ENCODE results near the gene AK5. TPM values are rescaled to one million over a fixed set of nuclear protein-coding genes. Genes with fewer than 3 reads are reported as not detected.
A peak's percentile ranks its signal among the peaks of the same experiment; 100 is the strongest.

Gene AK5
- total RNA-seq, 2 donors from 2014 or later: 4.4 to 7.2 TPM

DNA sequence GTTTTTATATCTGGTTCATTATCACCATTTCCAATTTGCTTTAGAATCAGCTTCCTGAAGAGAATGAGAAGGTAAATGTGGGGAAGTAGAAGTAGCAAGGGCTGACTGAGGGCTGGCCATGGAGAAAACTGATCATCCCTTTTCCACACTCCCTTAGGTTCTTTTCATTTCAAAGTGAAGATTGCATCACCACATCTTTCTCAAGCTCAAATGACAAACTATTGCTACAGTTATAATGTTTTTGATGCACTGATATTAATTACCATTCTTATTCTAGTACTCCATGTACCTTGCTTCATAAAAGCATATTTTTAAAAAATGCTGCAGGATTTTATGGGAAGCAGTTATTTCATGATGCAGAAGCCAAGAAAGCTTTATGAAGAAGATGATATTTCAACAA lies 7.9 kb upstream of the AK5 start:
- H3K4me3 Mint-ChIP-seq: no peak overlapping the region
- peaks cover 6% of the 10 kb centered on the region for H3K4me1 Mint-ChIP-seq (ENCODE audit: low read depth)
- ATAC-seq (replicated peaks in 1 of 2) (no peak), DNase-seq (no peak)
- no peaks in the 10 kb centered on the region for H3K27me3 Mint-ChIP-seq (ENCODE audit: low read depth)
- no peaks in the 10 kb centered on the region for H3K36me3 Mint-ChIP-seq (ENCODE audit: insufficient read depth in 2 of 2)
- peaks cover 0 to 1% of the 10 kb centered on the region in 2 donors for H3K9me3 Mint-ChIP-seq
- H3K27ac Mint-ChIP-seq: no peak overlapping the region

DNA sequence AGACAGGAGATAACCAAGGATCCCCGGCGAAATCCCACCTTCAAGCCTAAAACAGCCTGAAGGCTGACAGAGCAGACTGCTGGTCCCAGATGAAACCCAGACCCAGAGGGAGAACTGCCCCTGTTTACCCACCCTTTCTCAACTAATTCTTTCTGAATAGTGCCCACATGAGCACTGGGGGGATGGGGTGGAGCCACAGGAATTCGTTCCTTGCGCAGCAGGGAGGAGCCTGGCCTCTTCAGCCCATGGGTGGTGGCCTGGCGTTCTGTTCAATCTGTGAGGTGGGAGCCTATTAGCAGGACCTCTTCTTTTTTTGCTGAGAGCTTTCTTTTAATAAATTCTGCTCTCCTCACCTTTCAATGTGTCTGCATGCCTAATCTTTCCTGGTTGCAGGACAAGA lies 6.6 kb upstream of the AK5 start:
- Mint-ChIP-seq H3K27ac (no peak overlapping the region), H3K9me3 (peaks cover 0 to 1% of the 10 kb centered on the region in 2 donors), H3K4me1 (ENCODE audit: low read depth) (peaks cover 13% of the 10 kb centered on the region)

DNA sequence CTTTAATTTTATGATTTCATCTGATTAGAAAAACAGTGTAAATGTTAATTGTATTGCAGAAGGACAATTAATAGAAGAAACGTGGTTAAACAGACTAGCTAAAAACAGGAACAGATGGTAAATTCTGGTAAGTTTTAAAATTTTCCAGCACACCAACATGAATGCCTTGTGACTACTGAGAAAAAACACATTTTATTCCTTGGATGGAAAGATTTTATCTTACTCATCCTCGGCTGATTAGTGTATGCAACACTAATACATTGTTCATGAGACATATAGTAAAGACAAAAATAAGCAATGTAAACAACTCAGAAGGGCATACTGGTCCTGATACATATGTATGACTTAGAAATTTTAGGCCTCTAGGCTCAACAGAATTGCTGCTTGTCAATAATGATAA lies 4.9 kb upstream of the AK5 start:
- H3K4me3 Mint-ChIP-seq: no peak overlapping the region
- no peak for ATAC-seq (replicated peaks in 1 of 2)
- peaks cover 0 to 1% of the 10 kb centered on the region in 2 donors for H3K9me3 Mint-ChIP-seq
- peaks cover 22% of the 10 kb centered on the region for H3K4me1 Mint-ChIP-seq (ENCODE audit: low read depth)
- no peaks in the 10 kb centered on the region for H3K36me3 Mint-ChIP-seq (ENCODE audit: insufficient read depth in 2 of 2)
- no peak overlapping the region for H3K27ac Mint-ChIP-seq
- H3K27me3 Mint-ChIP-seq (ENCODE audit: low read depth): no peaks in the 10 kb centered on the region
- no peak for DNase-seq

More for the DNA sequence above, 6.6 kb upstream of the AK5 start:
- no peak overlapping the region for H3K4me3 Mint-ChIP-seq
- DNase-seq (no peak), ATAC-seq (replicated peaks in 1 of 2) (no peak)
- H3K27me3 Mint-ChIP-seq (ENCODE audit: low read depth): no peaks in the 10 kb centered on the region
- H3K36me3 Mint-ChIP-seq (ENCODE audit: insufficient read depth in 2 of 2): no peaks in the 10 kb centered on the region

DNA sequence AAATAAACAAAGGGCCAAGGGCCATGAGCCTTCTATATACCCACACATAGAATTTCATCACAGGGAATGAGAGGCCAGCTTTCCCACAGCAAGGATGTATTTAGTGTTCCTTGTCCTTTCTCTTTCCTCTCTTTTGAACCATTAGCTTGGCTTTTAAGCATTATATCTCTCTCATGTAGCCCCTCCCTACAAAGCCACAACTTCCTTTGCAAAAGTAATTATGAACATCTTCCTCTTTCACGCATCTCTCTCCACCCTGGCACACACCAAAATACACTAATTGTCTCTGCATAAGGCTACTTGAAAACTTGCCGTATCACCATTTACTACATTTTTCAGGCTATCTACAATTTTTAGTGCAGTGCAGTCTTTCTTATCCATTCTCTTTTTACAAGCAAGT lies 1.9 kb upstream of the AK5 start:
- Mint-ChIP-seq H3K4me1 (ENCODE audit: low read depth) (peaks cover 30% of the 10 kb centered on the region), H3K27ac (no peak overlapping the region), H3K27me3 (ENCODE audit: low read depth) (no peaks in the 10 kb centered on the region), H3K4me3 (peak overlapping the region in 1 of 2 donors; percentile 28), H3K9me3 (peaks cover 0 to 1% of the 10 kb centered on the region in 2 donors), H3K36me3 (ENCODE audit: insufficient read depth in 2 of 2) (no peaks in the 10 kb centered on the region)
- DNase-seq (no peak), ATAC-seq (replicated peaks in 1 of 2) (no peak)

DNA sequence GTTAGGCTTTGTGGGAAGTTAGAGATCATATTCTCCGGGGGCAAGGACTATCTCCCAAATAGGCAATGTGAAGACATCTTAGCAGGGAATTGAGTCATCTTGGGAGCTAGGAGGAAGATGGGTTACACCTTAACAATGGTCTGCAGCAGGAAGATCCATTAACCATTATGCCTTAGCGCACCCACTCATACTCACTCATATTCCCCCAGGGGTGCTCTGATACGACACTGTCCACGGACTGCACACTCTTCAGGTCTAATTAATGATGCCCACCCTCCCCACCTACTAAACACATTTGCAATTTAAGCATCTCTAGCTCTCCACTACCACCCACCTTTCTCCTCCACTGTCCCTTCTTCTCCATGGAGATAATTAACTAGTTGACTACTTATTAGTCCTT lies 857 bp upstream of the AK5 start:
- DNase-seq (no peak), ATAC-seq (replicated peaks in 1 of 2) (no peak)
- H3K36me3 Mint-ChIP-seq (ENCODE audit: insufficient read depth in 2 of 2): no peaks in the 10 kb centered on the region
- H3K27ac Mint-ChIP-seq: peak overlapping the region; percentile 74
- H3K4me1 Mint-ChIP-seq (ENCODE audit: low read depth): peaks cover 30% of the 10 kb centered on the region
- peak overlapping the region; percentile 66 to 72 for H3K4me3 Mint-ChIP-seq
- H3K27me3 Mint-ChIP-seq (ENCODE audit: low read depth): no peaks in the 10 kb centered on the region
- H3K9me3 Mint-ChIP-seq: peaks cover 0 to 1% of the 10 kb centered on the region in 2 donors

DNA sequence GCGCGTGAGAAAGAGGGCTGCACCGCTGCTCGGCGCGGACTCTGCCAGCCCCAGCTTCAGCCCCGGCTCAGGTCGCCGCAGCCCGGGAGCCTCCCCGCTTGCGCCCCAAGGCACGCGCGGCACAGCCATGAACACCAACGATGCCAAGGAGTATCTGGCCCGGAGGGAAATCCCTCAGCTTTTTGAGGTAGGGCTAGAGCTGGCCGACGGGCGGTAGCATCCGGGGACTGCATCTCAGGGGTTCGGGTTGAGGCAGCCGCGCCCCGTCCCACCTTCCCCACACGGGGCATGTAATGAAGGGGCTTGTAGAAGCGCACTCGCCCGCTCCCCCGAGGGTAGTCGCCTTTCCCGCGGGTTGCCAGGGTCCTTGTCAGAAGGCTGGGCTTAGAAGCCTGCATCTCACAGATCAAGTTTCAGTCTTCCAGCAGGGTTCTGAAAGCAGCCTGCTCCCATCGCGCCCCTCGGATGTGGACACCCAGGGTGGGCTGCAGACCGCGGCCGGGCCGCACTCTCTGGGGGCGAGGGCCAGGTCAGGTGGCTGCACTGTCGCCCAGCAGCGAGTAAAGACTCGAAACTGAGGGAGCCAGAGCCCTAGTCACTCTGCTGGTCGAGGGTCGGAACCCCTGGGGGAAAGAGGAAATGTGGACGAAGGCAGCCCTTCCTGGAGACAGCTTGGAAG lies 507 bp downstream of the AK5 start:
- H3K4me3 Mint-ChIP-seq: peak overlapping the region; percentile 79 to 85

DNA sequence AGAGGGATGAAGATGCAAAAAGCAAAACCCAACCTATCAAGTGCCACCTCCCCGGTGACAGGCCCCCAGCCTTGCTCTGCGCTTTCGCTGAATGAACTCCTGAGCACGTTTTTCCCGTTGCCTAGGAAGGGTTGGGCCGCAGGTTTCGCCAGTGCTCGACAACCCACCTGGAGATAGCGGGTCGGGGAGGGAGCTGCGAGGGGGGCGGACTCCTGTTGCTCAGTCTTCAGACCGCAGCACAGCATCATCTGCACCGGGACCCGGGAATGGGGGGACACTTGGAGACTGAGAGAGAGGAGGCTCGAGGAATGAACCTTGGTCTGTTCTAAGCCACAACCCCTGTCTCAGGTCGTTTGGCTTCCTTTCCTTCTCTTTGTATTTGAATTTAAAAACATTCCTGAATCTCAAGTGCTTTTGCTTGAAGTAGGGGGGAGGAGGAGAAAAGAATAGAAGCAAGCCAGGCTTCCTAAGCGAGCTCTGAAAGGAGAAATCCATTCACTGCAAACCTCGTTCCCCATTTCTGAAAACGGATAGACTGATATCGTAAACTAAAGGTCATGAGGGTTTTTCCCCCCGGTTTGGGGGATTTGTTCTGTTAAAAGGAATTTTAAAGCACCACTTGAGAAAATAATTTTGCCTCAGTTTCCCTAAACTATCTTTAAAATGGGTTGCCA lies 1.2 kb downstream of the AK5 start:
- Mint-ChIP-seq H3K4me1 (ENCODE audit: low read depth) (peaks cover 30% of the 10 kb centered on the region), H3K36me3 (ENCODE audit: insufficient read depth in 2 of 2) (no peaks in the 10 kb centered on the region), H3K27ac (no peak overlapping the region), H3K27me3 (ENCODE audit: low read depth) (no peaks in the 10 kb centered on the region), H3K9me3 (no peaks in the 10 kb centered on the region), H3K4me3 (peak overlapping the region; percentile 79 to 85)
- DNase-seq: peak; percentile 11 to 31
- ATAC-seq (replicated peaks in 1 of 2): peak; percentile 7 to 11

More for the DNA sequence above, 507 bp downstream of the AK5 start:
- DNase-seq (peak; percentile 54), ATAC-seq (replicated peaks in 1 of 2) (peak; percentile 73 to 74)
- H3K27ac Mint-ChIP-seq: no peak overlapping the region
- H3K9me3 Mint-ChIP-seq: no peaks in the 10 kb centered on the region
- no peaks in the 10 kb centered on the region for H3K27me3 Mint-ChIP-seq (ENCODE audit: low read depth)
- no peaks in the 10 kb centered on the region for H3K36me3 Mint-ChIP-seq (ENCODE audit: insufficient read depth in 2 of 2)
- H3K4me1 Mint-ChIP-seq (ENCODE audit: low read depth): peaks cover 30% of the 10 kb centered on the region

DNA sequence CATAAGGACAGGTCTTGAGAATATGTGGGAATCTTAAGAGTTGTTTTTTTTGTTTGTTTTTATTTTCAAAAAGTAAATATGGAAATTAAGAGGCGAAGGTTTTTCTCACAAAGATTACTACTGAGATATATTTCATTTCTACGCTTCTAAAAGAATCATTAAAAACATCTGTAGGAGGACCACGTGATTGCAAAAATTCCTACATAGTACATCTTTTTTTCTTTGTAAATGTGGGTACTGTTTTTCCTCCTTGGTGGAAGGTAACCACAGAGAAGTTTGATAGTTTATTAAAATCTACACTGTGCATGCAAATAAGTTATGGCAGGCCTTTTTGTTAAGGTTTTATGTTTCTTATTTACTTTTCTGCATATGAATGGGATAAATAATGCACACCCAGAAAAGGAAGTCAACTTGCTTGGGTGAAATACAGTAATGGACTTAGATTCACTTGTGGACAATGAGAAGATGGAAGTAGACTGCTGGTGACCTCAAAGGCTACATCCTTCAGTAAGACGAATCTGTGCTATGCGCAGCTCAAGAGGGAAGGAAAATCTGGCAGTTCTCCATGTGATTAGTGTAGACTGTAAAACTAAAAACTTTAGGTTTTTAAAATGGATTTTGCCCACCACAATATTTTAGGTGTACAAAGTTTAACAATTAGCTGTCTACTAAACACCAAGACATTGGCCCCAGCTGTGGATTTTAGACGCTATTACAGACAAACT lies 2.0 kb downstream of the AK5 start:
- Mint-ChIP-seq H3K36me3 (ENCODE audit: insufficient read depth in 2 of 2) (no peaks in the 10 kb centered on the region), H3K4me1 (ENCODE audit: low read depth) (peaks cover 30% of the 10 kb centered on the region), H3K4me3 (peak overlapping the region; percentile 12 to 85), H3K27me3 (ENCODE audit: low read depth) (no peaks in the 10 kb centered on the region), H3K9me3 (no peaks in the 10 kb centered on the region), H3K27ac (no peak overlapping the region)
- DNase-seq (no peak), ATAC-seq (replicated peaks in 1 of 2) (no peak)

DNA sequence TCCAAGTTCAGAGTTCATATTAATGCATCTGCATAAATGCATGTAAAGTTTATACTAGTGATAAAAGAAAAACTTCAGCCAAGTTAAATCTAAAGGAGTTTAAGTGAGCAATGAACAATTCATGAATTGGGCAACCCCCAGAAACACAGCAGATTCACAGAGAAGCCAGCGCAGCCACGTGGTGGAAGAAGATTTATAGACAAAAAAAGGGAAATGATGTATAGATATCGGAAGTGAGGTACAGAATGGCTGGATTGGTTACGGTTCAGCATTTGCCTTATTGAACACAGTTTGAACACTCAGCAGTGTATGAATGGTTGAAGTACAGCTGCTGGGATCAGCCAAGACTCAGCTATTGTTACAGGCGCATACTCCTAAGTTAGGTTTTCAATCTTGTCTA lies 5.7 kb downstream of the AK5 start:
- peaks cover 9% of the 10 kb centered on the region for H3K4me1 Mint-ChIP-seq (ENCODE audit: low read depth)
- H3K9me3 Mint-ChIP-seq: no peaks in the 10 kb centered on the region
- no peak for ATAC-seq (replicated peaks in 1 of 2)
- no peaks in the 10 kb centered on the region for H3K27me3 Mint-ChIP-seq (ENCODE audit: low read depth)
- H3K4me3 Mint-ChIP-seq: no peak overlapping the region
- no peak for DNase-seq
- H3K36me3 Mint-ChIP-seq (ENCODE audit: insufficient read depth in 2 of 2): no peaks in the 10 kb centered on the region
- H3K27ac Mint-ChIP-seq: no peak overlapping the region

DNA sequence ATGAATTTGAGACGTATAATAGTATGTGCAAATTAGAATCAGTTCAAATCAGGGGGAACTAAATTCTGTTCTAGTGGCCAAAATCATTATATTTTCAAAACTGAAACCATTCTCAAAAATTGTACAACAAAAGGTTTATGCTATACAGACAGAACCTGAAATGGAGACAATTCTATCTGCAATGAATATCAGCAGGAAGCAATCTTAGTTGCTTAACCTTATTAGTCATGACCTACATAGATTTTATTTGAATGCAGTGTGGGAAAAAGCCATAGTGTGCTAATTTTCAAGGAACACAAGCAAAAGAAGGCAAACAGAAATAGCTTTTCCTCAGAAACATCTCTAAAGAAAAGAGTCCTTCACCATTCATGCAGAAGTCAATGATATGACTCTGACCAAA lies 6.5 kb downstream of the AK5 start:
- no peaks in the 10 kb centered on the region for H3K9me3 Mint-ChIP-seq
- DNase-seq (no peak), ATAC-seq (replicated peaks in 1 of 2) (no peak)
- no peak overlapping the region for H3K4me3 Mint-ChIP-seq
- H3K27me3 Mint-ChIP-seq (ENCODE audit: low read depth): no peaks in the 10 kb centered on the region
- H3K36me3 Mint-ChIP-seq (ENCODE audit: insufficient read depth in 2 of 2): no peaks in the 10 kb centered on the region
- peaks cover 2% of the 10 kb centered on the region for H3K4me1 Mint-ChIP-seq (ENCODE audit: low read depth)
- H3K27ac Mint-ChIP-seq: no peak overlapping the region

DNA sequence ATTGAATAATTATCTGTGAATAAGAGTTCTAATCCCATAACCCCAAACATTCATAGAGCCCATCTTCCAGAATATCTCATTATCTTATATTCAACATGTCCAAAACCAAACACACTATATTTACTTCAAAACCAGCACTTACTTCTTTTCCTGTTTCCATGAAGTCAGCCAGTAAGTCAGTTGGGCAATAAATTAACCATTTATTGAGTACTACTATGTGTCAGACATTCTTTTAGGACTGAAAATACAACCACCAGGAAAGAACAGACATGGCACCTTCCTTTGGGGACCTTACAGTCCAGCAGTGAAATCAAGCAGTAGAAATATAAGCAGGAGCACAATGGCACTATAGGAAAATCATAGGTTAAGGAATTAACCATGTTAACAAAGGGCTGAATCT lies 8.8 kb downstream of the AK5 start:
- Mint-ChIP-seq H3K9me3 (no peaks in the 10 kb centered on the region), H3K4me3 (no peak overlapping the region), H3K4me1 (ENCODE audit: low read depth) (no peaks in the 10 kb centered on the region), H3K27me3 (ENCODE audit: low read depth) (no peaks in the 10 kb centered on the region), H3K36me3 (ENCODE audit: insufficient read depth in 2 of 2) (no peaks in the 10 kb centered on the region), H3K27ac (no peak overlapping the region)
- ATAC-seq (replicated peaks in 1 of 2): no peak
- no peak for DNase-seq

DNA sequence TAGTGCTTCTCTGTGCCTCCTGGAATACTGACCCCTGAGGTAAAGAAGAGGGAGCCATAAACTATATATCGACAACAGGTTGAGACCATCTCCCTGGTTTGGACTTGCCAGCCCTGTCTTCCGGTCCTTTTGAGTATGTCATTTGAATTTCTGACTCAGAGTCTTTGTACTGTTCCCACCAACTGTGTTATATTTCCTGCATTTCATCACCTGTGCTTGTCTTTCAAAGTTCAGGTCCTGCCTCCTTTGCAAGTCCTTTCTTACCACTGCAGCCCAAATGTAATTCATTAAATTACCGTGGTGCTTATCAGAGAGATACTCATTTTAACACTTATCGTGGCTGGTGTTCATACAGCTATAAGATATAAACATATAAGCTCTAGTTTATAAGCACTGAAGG lies 10.7 kb downstream of the AK5 start:
- Mint-ChIP-seq H3K4me1 (ENCODE audit: low read depth) (no peaks in the 10 kb centered on the region), H3K9me3 (no peaks in the 10 kb centered on the region), H3K27ac (no peak overlapping the region), H3K36me3 (ENCODE audit: insufficient read depth in 2 of 2) (no peaks in the 10 kb centered on the region), H3K4me3 (no peak overlapping the region), H3K27me3 (ENCODE audit: low read depth) (no peaks in the 10 kb centered on the region)
- DNase-seq: no peak
- no peak for ATAC-seq (replicated peaks in 1 of 2)

DNA sequence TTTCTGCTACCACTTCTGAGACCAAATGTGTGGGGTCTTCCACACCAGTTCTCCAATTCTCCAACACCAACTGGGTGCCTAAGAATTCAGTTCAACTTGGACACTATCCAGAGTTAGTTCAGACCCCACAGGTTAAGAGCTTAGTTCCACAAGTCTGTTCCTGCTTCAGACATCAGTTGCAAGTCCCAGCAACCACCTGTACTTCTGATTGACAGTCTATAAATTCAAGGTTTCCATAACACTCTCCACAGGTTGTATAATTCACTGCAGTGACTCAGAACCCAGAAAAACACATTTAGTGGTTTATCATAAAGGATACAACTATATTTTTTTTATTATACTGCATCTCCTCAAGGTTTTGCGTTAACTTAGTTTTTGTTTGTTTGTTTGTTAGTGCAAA lies 18.7 kb downstream of the AK5 start:
- H3K27ac Mint-ChIP-seq: no peak overlapping the region
- H3K4me3 Mint-ChIP-seq: no peak overlapping the region
- no peak for DNase-seq
- no peaks in the 10 kb centered on the region for H3K27me3 Mint-ChIP-seq (ENCODE audit: low read depth)
- H3K36me3 Mint-ChIP-seq (ENCODE audit: insufficient read depth in 2 of 2): no peaks in the 10 kb centered on the region
- H3K9me3 Mint-ChIP-seq: peaks cover under 1 to 2% of the 10 kb centered on the region in 2 donors
- ATAC-seq (replicated peaks in 1 of 2): no peak
- no peaks in the 10 kb centered on the region for H3K4me1 Mint-ChIP-seq (ENCODE audit: low read depth)

Measured in activated T-cell treated with anti-CD3 and anti-CD28 coated beads, Interleukin-2, amount 50 U/mL, for 72 hours (primary cell).